Endothelial cell of umbilical vein (primary cell): ENCODE measurements around the gene KCTD16.

Experiments
- CTCF ChIP-seq, 2 donors: IDR thresholded peaks; 1 replicate in 1 of 2; 2 replicates in 1 of 2; pipeline ENCODE4 v1.5.1; 2011; ENCODE audit warnings: low read length in 2 of 2, mild to moderate bottlenecking in 2 of 2, moderate library complexity in 2 of 2, control low read depth in 1 of 2, inconsistent platforms in 1 of 2, low read depth in 1 of 2; ENCODE audit not compliant: insufficient read depth in 1 of 2; ENCODE audit errors: extremely low read depth in 1 of 2
- MYC ChIP-seq: IDR thresholded peaks from one replicate; pipeline ENCODE4 v1.6.1; 2011; ENCODE audit warnings: mild to moderate bottlenecking, low read depth, low read length

- TF ChIP-seq CTCF (IDR thresholded peaks at IDR 0.05; ENCODE audit: extremely low read depth in 1 of 2, insufficient read depth in 1 of 2, low read depth in 1 of 2, low read length in 2 of 2) (no peak), MYC (no peak)
These were observed 95.1 kb downstream of the KCTD16 start for GRCh38 chr5:144265643-144266247.
